ENCODE data around the gene LARGE1. TPM values are rescaled to one million over a fixed set of nuclear protein-coding genes. Genes with fewer than 3 reads are reported as not detected.
A peak's percentile ranks its signal among the peaks of the same experiment; 100 is the strongest.

The LARGE1 gene
- total and polyA plus RNA-seq, 11 donors = 31.2 to 211 (median 129) TPM

DNA sequence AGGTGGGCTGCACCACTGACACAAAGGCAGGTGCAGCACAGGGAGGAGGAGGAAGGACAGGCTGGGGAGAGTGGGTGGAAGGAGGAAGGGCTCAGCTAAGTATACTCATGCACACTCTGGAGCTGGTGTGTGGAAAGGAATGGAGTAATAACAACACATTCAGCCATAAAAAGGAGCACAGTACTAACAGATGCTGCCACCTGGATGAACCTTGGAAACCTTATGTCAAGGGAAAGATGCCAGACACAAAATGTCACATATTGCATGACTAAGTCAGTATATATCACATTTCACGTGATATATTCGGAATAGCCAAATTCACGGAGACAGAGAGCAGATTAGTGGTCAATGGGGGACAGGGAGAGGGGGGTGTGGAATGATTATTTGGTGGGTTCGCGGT is 472.5 kb downstream of the LARGE1 start:
- no peaks in the 10 kb centered on the region for H3K27me3 ChIP-seq
- 83 to 93% (median 87%) methylated on average over 5 of the region's 5 CpGs for WGBS, 4 donors
- TF ChIP-seq CTCF (IDR thresholded peaks at IDR 0.05) = no peak
- no peak for TF ChIP-seq POLR2A (IDR thresholded peaks at IDR 0.05)
- H3K36me3 ChIP-seq = no peaks in the 10 kb centered on the region
- ATAC-seq = no peak
- intact Hi-C loops (cut with DNase I) = no loop called here
- peaks cover 0 to 30% (median 10%) of the 10 kb centered on the region in 12 donors for H3K4me1 ChIP-seq
- H3K9me3 ChIP-seq = no peaks in the 10 kb centered on the region
- no peak overlapping the region for H3K4me3 ChIP-seq
- DNase-seq = no peak
- no peak overlapping the region for H3K27ac ChIP-seq

DNA sequence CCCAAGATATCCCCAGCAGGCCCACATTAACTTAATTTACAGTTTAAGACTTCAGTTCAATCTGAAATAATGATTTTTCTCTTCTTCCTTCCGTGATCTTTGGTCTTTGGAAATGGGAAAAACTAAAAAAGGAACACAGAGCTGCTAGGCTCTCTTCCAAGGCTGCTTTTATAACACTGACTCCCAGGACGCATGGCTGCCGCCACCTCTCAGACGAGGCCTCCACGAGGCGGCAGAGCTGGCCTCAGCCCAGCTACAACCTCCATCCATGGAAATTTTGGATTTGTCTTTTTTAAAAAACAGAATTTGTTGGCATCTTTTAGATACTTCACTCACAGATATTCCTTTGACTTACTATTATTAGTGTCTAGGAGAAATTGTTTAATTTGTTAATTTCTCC is 476.6 kb downstream of the LARGE1 start:
- Histone ChIP-seq H3K4me1 (peaks cover 0 to 23% (median 10%) of the 10 kb centered on the region in 12 donors), H3K27me3 (no peaks in the 10 kb centered on the region), H3K36me3 (no peaks in the 10 kb centered on the region), H3K4me3 (no peak overlapping the region), H3K27ac (no peak overlapping the region), H3K9me3 (no peaks in the 10 kb centered on the region)
- ATAC-seq = peak in 2 of 4 donors; percentile 57 to 62
- DNase-seq = no peak
- TF ChIP-seq CTCF (IDR thresholded peaks at IDR 0.05) (peak in 1 of 12 donors; percentile 17), POLR2A (IDR thresholded peaks at IDR 0.05) (no peak)
- intact Hi-C loops (cut with DNase I) = no loop called here
- 42 to 46% (median 45%) methylated on average over 6 of the region's 6 CpGs for WGBS, 4 donors

DNA sequence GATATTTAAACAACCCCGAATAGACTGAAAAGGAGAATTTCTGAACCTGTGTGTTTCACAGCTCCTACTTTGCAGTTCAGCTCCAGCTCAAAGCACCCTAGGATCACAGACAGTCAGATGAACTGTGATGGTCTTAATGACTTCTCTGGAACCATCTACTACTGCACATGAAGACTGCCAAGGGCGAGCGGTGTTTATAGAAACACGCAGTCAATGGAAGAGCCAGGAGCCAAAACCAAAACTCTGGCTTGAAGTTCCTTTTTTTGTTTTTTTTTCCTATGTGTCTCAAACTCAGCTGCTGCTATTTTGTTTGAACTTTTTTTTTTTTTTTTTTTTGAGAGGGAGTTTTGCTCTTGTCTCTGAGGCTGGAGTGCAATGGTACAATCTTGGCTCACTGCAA is 479.5 kb downstream of the LARGE1 start:
- no peak for TF ChIP-seq CTCF (IDR thresholded peaks at IDR 0.05)
- TF ChIP-seq POLR2A (IDR thresholded peaks at IDR 0.05) = no peak
- ATAC-seq = no peak
- 64 to 79% (median 75%) methylated on average over 4 of the region's 4 CpGs for WGBS, 4 donors
- Histone ChIP-seq H3K36me3 (no peaks in the 10 kb centered on the region), H3K9me3 (no peaks in the 10 kb centered on the region), H3K27ac (no peak overlapping the region), H3K4me3 (no peak overlapping the region), H3K27me3 (no peaks in the 10 kb centered on the region), H3K4me1 (peaks cover 0 to 23% (median 10%) of the 10 kb centered on the region in 12 donors)
- intact Hi-C loops (cut with DNase I) = no loop called here
- DNase-seq = no peak

GRCh38 chr22:33438273-33438672 is 482.0 kb downstream of the LARGE1 start:
- 64 to 92% (median 84%) methylated on average over 7 of the region's 7 CpGs for WGBS, 4 donors
- DNase-seq (no peak), ATAC-seq (no peak)
- TF ChIP-seq POLR2A (IDR thresholded peaks at IDR 0.05) (no peak), CTCF (IDR thresholded peaks at IDR 0.05) (no peak)
- H3K27me3 ChIP-seq = no peaks in the 10 kb centered on the region
- no peaks in the 10 kb centered on the region for H3K36me3 ChIP-seq
- H3K4me3 ChIP-seq = no peak overlapping the region
- no peaks in the 10 kb centered on the region for H3K9me3 ChIP-seq
- intact Hi-C loops (cut with DNase I) = no loop called here
- no peak overlapping the region for H3K27ac ChIP-seq
- peaks cover 0 to 14% (median 3%) of the 10 kb centered on the region in 12 donors for H3K4me1 ChIP-seq
